Measurements from ENCODE around the gene PITPNC1. TPM values are rescaled to one million over a fixed set of nuclear protein-coding genes. Genes with fewer than 3 reads are reported as not detected.
"Not testable (repeated sequence)": the region's sequence is repeated elsewhere in the genome, so short reads cannot be mapped to it uniquely, and the experiment has no call there.

The PITPNC1 gene
- total and polyA plus RNA-seq, 5 experiments from 2014 or later: 119 to 159 (median 128) TPM

DNA sequence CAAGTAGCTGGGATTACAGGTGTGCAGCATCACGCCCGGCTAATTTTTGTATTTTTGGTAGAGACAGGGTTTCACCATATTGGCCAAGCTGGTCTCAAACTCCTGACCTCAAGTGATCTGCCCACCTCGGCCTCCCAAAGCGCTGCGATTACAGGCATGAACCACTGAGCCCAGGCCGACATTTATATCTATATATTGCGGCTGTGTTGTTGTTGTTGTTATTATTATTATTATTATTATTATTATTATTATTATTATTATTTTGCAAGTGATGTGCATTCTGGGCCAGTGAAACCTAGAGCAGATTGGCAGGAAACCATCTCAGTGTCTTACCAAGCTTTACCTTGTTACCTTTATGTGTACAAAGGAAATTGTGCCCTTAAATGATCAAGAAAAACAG is 253.8 kb downstream of the PITPNC1 start:
- DNase-seq, POLR2A ChIA-PET: not testable (repeated sequence)

DNA sequence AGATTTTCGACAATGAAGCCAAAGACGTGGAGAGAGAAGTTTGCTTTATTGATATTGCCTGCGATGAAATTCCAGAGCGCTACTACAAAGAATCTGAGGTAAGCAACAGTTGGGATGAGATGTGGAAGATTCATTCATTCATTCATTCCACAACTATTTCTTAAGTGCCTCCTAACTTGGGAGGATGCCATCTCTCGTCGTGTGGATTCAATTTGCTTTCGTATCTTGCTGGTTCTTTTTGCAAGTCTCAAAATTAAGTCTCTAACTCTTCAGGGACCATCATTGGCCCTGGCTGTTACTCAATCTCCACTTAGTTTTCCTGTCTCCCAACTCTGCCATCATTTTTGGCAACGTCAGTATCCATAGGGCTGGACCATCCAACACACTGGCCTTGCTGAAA is 255.1 kb downstream of the PITPNC1 start:
- DNase-seq (no peak), ATAC-seq (no peak)
- peaks cover 5 to 21% (median 21%) of the 10 kb centered on the region in 4 donors for H3K4me1 Mint-ChIP-seq
- POLR2A ChIA-PET: no interaction called here
- no peak overlapping the region for H3K4me3 Mint-ChIP-seq
- no peaks in the 10 kb centered on the region for H3K9me3 Mint-ChIP-seq
- H3K27me3 Mint-ChIP-seq: no peaks in the 10 kb centered on the region
- peaks cover 8 to 63% (median 14%) of the 10 kb centered on the region in 3 donors for H3K36me3 Mint-ChIP-seq
- peak overlapping the region in 2 of 10 donors; percentile 14 to 54 for H3K27ac Mint-ChIP-seq

More for the DNA sequence above, 253.8 kb downstream of the PITPNC1 start:
- H3K4me3 Mint-ChIP-seq, H3K27ac Mint-ChIP-seq, H3K27me3 Mint-ChIP-seq, ATAC-seq, H3K9me3 Mint-ChIP-seq: not testable (repeated sequence)
- H3K4me1 Mint-ChIP-seq: peaks cover 5 to 21% (median 19%) of the 10 kb centered on the region in 4 donors
- peaks cover 8 to 59% (median 11%) of the 10 kb centered on the region in 3 donors for H3K36me3 Mint-ChIP-seq

GRCh38 chr17:67633751-67634211 is 256.7 kb downstream of the PITPNC1 start:
- Mint-ChIP-seq H3K4me1 (peaks cover 3 to 23% (median 16%) of the 10 kb centered on the region in 4 donors), H3K4me3 (no peak overlapping the region), H3K9me3 (no peaks in the 10 kb centered on the region), H3K27ac (peak overlapping the region in 1 of 10 donors; percentile 50), H3K27me3 (no peaks in the 10 kb centered on the region), H3K36me3 (peaks cover 8 to 70% (median 14%) of the 10 kb centered on the region in 3 donors)
- ATAC-seq: no peak
- no peak for DNase-seq
- POLR2A ChIA-PET: no interaction called here

DNA sequence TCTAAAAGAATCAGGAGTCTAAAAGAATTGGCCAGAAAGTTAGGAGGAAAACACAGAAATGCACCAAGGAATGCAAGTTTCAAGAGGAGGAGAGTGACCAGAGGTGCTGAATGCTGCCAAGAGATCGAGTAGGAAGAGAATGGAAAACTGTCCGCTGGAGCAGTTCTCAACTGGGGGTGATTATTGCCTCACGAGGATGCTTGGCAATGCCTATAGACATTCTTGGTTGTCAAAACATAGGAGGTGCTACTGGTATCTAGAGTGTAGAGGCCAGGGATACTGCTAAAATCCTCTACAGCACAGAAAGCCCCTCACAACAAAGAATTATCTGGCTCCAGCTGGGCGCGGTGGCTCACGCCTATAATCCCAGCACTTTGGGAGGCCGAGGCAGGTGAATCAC is 258.6 kb downstream of the PITPNC1 start:
- ATAC-seq (no peak), DNase-seq (no peak)
- H3K27ac Mint-ChIP-seq: peak overlapping the region in 8 of 10 donors; percentile 0 to 79 (median 46)
- no peaks in the 10 kb centered on the region for H3K27me3 Mint-ChIP-seq
- peaks cover 8 to 84% (median 14%) of the 10 kb centered on the region in 3 donors for H3K36me3 Mint-ChIP-seq
- H3K4me1 Mint-ChIP-seq: peaks cover 3 to 21% (median 12%) of the 10 kb centered on the region in 4 donors
- H3K4me3 Mint-ChIP-seq: no peak overlapping the region
- POLR2A ChIA-PET: no interaction called here
- H3K9me3 Mint-ChIP-seq: no peaks in the 10 kb centered on the region

DNA sequence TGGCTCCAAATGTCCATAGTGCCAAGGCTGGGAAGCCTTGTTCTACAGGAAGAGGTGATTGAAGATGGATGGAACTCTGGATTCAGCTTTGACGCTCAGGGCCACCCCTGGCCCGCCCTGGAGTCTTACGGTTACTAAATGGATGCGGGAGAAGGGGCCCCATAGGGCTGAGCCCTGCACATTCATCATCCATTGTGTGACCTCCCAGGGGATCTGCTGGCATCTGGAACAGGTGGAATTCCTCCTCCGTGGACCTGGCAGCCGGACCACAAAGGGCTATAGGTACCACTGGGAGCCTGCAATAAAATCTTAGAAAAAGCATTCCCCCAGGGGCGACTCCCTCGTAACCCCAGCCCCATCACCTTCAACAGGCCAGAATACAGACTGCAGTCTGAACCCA is 259.2 kb downstream of the PITPNC1 start:
- peaks cover 8 to 88% (median 14%) of the 10 kb centered on the region in 3 donors for H3K36me3 Mint-ChIP-seq
- POLR2A ChIA-PET: no interaction called here
- no peaks in the 10 kb centered on the region for H3K27me3 Mint-ChIP-seq
- ATAC-seq: no peak
- H3K27ac Mint-ChIP-seq: peak overlapping the region in 4 of 10 donors; percentile 3 to 60 (median 36)
- no peak for DNase-seq
- no peak overlapping the region for H3K4me3 Mint-ChIP-seq
- H3K9me3 Mint-ChIP-seq: no peaks in the 10 kb centered on the region
- H3K4me1 Mint-ChIP-seq: peaks cover 3 to 21% (median 13%) of the 10 kb centered on the region in 4 donors

DNA sequence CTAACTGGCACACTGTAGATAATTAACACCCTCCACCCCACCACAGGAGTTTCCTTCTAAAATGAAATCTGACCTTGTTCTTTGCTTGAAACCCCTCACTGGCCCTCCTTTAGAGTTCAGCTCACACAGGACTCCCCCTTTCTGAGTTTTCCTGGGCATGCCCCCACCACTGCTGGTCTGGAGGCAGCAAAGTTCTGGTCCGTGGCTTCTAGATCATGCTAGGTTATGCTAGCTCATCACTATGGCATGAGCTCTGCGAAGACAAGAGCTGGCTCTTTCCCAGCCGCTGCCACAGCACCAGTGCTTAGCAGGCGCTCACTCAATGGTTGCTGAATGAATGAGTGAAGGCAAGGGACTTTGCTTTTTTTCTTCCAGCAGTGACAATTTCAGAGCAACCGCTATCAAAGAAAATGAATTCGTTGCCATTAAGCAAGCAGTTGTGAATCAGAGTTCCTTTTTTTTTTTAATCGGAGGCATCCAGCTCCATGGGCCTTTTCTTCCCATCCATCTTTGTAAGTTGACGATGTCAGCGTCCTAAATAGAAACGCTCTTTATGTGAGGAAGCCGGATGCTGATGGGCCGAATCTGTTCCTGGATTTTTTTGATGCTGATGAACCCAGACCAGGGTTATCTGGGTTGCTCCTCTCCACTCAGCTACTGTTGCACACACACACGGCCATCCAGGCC is 259.9 kb downstream of the PITPNC1 start:
- DNase-seq (no peak), ATAC-seq (no peak)
- POLR2A ChIA-PET: no interaction called here
- Mint-ChIP-seq H3K9me3 (no peaks in the 10 kb centered on the region), H3K4me3 (no peak overlapping the region), H3K27ac (peak overlapping the region in 5 of 10 donors; percentile 25 to 60 (median 58)), H3K36me3 (peaks cover 5 to 85% (median 14%) of the 10 kb centered on the region in 3 donors), H3K4me1 (peaks cover 0 to 19% (median 13%) of the 10 kb centered on the region in 4 donors), H3K27me3 (no peaks in the 10 kb centered on the region)

DNA sequence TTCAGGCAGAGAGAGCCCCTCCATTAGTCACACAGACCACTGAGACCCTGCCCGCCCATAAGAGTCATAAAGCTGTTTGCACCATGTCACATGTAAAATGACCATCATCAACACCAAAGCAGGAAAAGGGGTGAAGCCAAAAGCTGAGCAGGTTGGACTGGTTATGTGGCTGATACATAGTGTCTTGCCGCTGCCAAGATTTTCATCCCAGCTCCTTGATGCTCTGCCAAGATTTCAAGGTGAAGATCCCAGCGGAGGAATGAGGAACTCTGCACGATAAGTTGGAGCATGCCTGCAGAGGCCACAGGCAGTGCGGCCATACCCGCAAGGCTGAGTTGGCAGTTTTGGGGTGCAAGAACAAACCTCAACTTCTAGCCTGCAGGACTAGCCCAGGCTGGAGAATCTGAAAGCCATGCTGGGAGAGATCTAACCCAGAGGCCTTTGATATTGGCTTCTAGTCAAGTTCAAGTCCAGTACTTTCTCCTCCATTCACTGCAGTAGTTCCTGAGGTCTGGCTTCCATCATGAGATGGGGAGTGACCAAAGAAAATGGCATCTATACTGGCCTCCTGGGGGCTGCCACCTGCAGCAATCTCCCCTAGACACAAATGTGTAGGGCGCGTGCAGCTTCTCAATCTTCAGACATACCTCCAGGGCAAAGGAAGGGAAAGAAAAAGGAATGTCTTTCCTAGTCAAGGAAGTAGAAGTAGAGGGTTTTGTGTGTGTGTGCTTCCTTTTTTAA is 261.0 kb downstream of the PITPNC1 start:
- H3K36me3 Mint-ChIP-seq: peaks cover 3 to 79% (median 10%) of the 10 kb centered on the region in 3 donors
- no peaks in the 10 kb centered on the region for H3K9me3 Mint-ChIP-seq
- peak overlapping the region in 4 of 10 donors; percentile 19 to 77 (median 51) for H3K27ac Mint-ChIP-seq
- H3K27me3 Mint-ChIP-seq: no peaks in the 10 kb centered on the region
- ATAC-seq (no peak), DNase-seq (no peak)
- H3K4me3 Mint-ChIP-seq: no peak overlapping the region
- POLR2A ChIA-PET: no interaction called here
- peaks cover 0 to 23% (median 15%) of the 10 kb centered on the region in 4 donors for H3K4me1 Mint-ChIP-seq

- ATAC-seq (no peak), DNase-seq (no peak)
- POLR2A ChIA-PET: no interaction called here
- Mint-ChIP-seq H3K27me3 (no peaks in the 10 kb centered on the region), H3K4me1 (peaks cover 2 to 25% (median 15%) of the 10 kb centered on the region in 4 donors), H3K9me3 (no peaks in the 10 kb centered on the region), H3K36me3 (peaks cover 3 to 73% (median 10%) of the 10 kb centered on the region in 3 donors), H3K4me3 (no peak overlapping the region), H3K27ac (peak overlapping the region in 6 of 10 donors; percentile 19 to 91 (median 58))
Observed at GRCh38 chr17:67638871-67639270, 261.8 kb downstream of the PITPNC1 start.

DNA sequence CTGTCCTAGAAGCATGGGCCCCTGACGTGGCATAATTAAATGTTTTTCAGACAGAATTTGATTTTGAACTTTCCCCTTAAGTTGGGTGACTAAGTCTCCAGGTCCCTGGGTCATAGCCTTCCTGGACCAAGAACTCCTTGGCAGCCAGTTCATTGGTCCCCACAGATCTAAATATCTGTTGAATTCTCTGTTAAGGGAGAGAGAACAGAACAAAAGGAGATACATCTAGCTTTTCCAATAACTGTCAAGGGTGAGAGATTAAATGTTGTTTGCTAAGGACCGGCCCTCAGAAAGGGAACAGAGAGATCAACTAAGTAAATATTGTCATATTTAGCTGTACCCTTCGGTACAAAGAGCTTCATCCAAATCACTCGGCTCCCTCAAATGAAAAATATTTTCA is 262.5 kb downstream of the PITPNC1 start:
- Mint-ChIP-seq H3K27ac (peak overlapping the region in 6 of 10 donors; percentile 3 to 88 (median 25)), H3K9me3 (no peaks in the 10 kb centered on the region), H3K27me3 (no peaks in the 10 kb centered on the region), H3K36me3 (peaks cover 3 to 68% (median 5%) of the 10 kb centered on the region in 3 donors), H3K4me1 (peaks cover 5 to 27% (median 15%) of the 10 kb centered on the region in 4 donors), H3K4me3 (no peak overlapping the region)
- ATAC-seq: no peak
- no peak for DNase-seq
- POLR2A ChIA-PET: interaction anchor here (0.6 kb wide), 1 partner anchor 162 kb away, joined by 5 read pairs; no protein-coding TSS in a partner anchor

- H3K27me3 Mint-ChIP-seq: no peaks in the 10 kb centered on the region
- no peak for ATAC-seq
- POLR2A ChIA-PET: no interaction called here
- peak overlapping the region in 1 of 10 donors; percentile 3 for H3K27ac Mint-ChIP-seq
- no peak for DNase-seq
- H3K4me3 Mint-ChIP-seq: no peak overlapping the region
- H3K36me3 Mint-ChIP-seq: peaks cover 3 to 70% (median 5%) of the 10 kb centered on the region in 3 donors
- H3K4me1 Mint-ChIP-seq: peaks cover 5 to 29% (median 15%) of the 10 kb centered on the region in 4 donors
- no peaks in the 10 kb centered on the region for H3K9me3 Mint-ChIP-seq
Observed at GRCh38 chr17:67639979-67640378, 262.9 kb downstream of the PITPNC1 start.

- H3K27ac Mint-ChIP-seq: no peak overlapping the region
- POLR2A ChIA-PET: no interaction called here
- peaks cover 0 to 63% (median 0%) of the 10 kb centered on the region in 3 donors for H3K36me3 Mint-ChIP-seq
Observed at GRCh38 chr17:67642488-67642887, 265.4 kb downstream of the PITPNC1 start.

GRCh38 chr17:67644061-67644460 is 267.0 kb downstream of the PITPNC1 start:
- peaks cover under 1 to 38% (median 18%) of the 10 kb centered on the region in 4 donors for H3K4me1 Mint-ChIP-seq
- peak overlapping the region in 3 of 10 donors; percentile 37 to 48 (median 40) for H3K27ac Mint-ChIP-seq
- H3K4me3 Mint-ChIP-seq: no peak overlapping the region
- no peak for ATAC-seq
- H3K9me3 Mint-ChIP-seq: no peaks in the 10 kb centered on the region
- no peaks in the 10 kb centered on the region for H3K27me3 Mint-ChIP-seq
- peaks cover 0 to 53% (median 0%) of the 10 kb centered on the region in 3 donors for H3K36me3 Mint-ChIP-seq
- DNase-seq: no peak
- POLR2A ChIA-PET: no interaction called here

More at GRCh38 chr17:67642488-67642887, 265.4 kb downstream of the PITPNC1 start:
- Mint-ChIP-seq H3K4me3 (no peak overlapping the region), H3K27me3 (no peaks in the 10 kb centered on the region), H3K4me1 (peaks cover 9 to 35% (median 13%) of the 10 kb centered on the region in 4 donors), H3K9me3 (no peaks in the 10 kb centered on the region)
- ATAC-seq (no peak), DNase-seq (no peak)

GRCh38 chr17:67645195-67645594 is 268.1 kb downstream of the PITPNC1 start:
- Mint-ChIP-seq H3K27ac (peak overlapping the region in 3 of 10 donors; percentile 34 to 71 (median 59)), H3K36me3 (peaks cover 0 to 43% (median 0%) of the 10 kb centered on the region in 3 donors), H3K4me1 (peaks cover 0 to 40% (median 18%) of the 10 kb centered on the region in 4 donors)
- POLR2A ChIA-PET, H3K27me3 Mint-ChIP-seq, ATAC-seq, DNase-seq, H3K4me3 Mint-ChIP-seq, H3K9me3 Mint-ChIP-seq: not testable (repeated sequence)
